GM12891 (cell line): Measurements from ENCODE around the gene TBC1D22A.

Experiments used
- PAX5 ChIP-seq: IDR thresholded peaks from 2 replicates; pipeline ENCODE4 v1.6.1; 2011; ENCODE audit warnings: low read length, moderate library complexity, mild to moderate bottlenecking; ENCODE audit not compliant: insufficient read depth, severe bottlenecking
- POLR2AphosphoS5 ChIP-seq: IDR thresholded peaks from 2 replicates; pipeline ENCODE4 v1.6.1; 2011; ENCODE audit warnings: low read depth, low read length, control low read depth
- POU2F2 ChIP-seq: IDR thresholded peaks from 2 replicates; pipeline ENCODE4 v1.6.1; 2011; ENCODE audit warnings: low read depth, mild to moderate bottlenecking, control low read depth, low read length, moderate library complexity

DNA sequence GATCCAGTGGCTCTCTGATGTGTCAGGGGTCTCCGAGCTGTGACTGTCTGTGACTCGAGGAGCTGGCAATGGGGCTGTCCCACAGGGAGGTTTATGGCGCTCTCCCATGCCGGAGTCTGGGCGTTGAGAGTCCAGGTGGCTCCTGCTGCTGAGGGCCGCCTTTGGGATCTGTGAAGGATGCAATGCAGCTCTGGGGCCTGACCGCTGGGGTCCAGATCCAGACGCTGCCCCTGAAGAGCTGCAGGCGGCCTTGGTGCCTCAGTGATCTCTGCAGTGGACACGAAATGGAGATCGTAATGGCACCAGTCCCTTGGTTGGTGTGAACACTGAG is 155.3 kb downstream of the TBC1D22A start:
- no peak for TF ChIP-seq POLR2AphosphoS5
- TF ChIP-seq PAX5, result no peak
- TF ChIP-seq POU2F2, result no peak
